GM12878 (cell line): ENCODE data around the gene SF3B2. TPM values are rescaled to one million over a fixed set of nuclear protein-coding genes. Genes with fewer than 3 reads are reported as not detected.

Experiments
- ATAC-seq: fragments of 200-7000 bp; cut with Tn5 transposase; 3 replicates; pipeline ENCODE4 v1.9.1; 2020; ENCODE audit warnings: mild to moderate bottlenecking, moderate library complexity
- BruUV-seq: library from RNA; stranded (reverse); fragments of 400-500 nt; replicated peaks from 2 replicates; lab custom pipeline; 2021; lab: Mats Ljungman, UMichigan
- CTCF ChIA-PET: fragments of 300-600 bp; sonication (Branson Sonifier 250); formaldehyde crosslinking; extraction: SDS; loops from one replicate; lab custom pipeline; 2021; ENCODE audit warnings: inconsistent platforms; lab: Yijun Ruan, JAX
- POLR2A ChIA-PET: fragments of 350-600 bp; formaldehyde crosslinking; extraction: SDS; loops from one replicate; lab custom pipeline; 2021; ENCODE audit warnings: inconsistent platforms; lab: Charles Lee
- RAD21 ChIA-PET: fragments of 300-600 bp; sonication (Branson Sonifier 250); formaldehyde crosslinking; loops from one replicate; lab custom pipeline; 2023; ENCODE audit warnings: antibody characterized with exemption; ENCODE audit not compliant: unreplicated experiment; lab: Charles Lee
- SMC1A ChIA-PET: fragments of 300-600 bp; sonication (Branson Sonifier 250); formaldehyde crosslinking; loops from one replicate; lab custom pipeline; 2023; ENCODE audit not compliant: unreplicated experiment, uncharacterized antibody; lab: Charles Lee
- DNase-seq: peaks from one replicate; pipeline ENCODE4 v3.0.0-alpha.2; 2011; ENCODE audit warnings: low read depth, low spot score
- FAIRE-seq: peaks from 3 replicates; lab custom pipeline; 2011; peaks lifted over from hg19 to GRCh38; lab: Jason Lieb, UNC
- H2AFZ ChIP-seq: 2 replicates; pipeline ENCODE4 v1.6.0; 2011; ENCODE audit warnings: low read depth, low read length, control low read depth; ENCODE audit not compliant: control insufficient read depth
- H3K27ac ChIP-seq: 2 replicates; pipeline ENCODE4 v1.5.1; 2011; ENCODE audit warnings: control low read depth; ENCODE audit not compliant: control insufficient read depth, insufficient read depth
- H3K27me3 ChIP-seq, 2 experiments: replicated peaks in 1 of 2; 2 replicates each; pipeline versions ENCODE4 v1.6.0 to v1.6.1; 2011; ENCODE audit warnings: low read length in 1 of 2; ENCODE audit not compliant: control insufficient read depth in 2 of 2, insufficient read depth in 2 of 2
- H3K36me3 ChIP-seq, 2 experiments: 2 replicates each; pipeline ENCODE4 v1.5.1; 2011; ENCODE audit warnings: low read length in 1 of 2; ENCODE audit not compliant: control insufficient read depth in 2 of 2, insufficient read depth in 2 of 2
- H3K4me1 ChIP-seq: 2 replicates; pipeline ENCODE4 v1.6.1; 2011; ENCODE audit warnings: mild to moderate bottlenecking, low read length, moderate library complexity, mixed read lengths; ENCODE audit not compliant: control insufficient read depth, insufficient read depth
- H3K4me2 ChIP-seq: 2 replicates; pipeline ENCODE4 v1.6.0; 2011; ENCODE audit warnings: control low read depth; ENCODE audit not compliant: control insufficient read depth, insufficient read depth
- H3K4me3 ChIP-seq: fragments of 200-600 bp; sonication (generic); 2 replicates; pipeline ENCODE4 v1.5.1; 2016
- H3K79me2 ChIP-seq: 2 replicates; pipeline ENCODE4 v1.6.0; 2011; ENCODE audit warnings: low read length; ENCODE audit not compliant: control insufficient read depth, insufficient read depth
- H3K9ac ChIP-seq: 2 replicates; pipeline ENCODE4 v1.8.0; 2011; ENCODE audit warnings: low read length, control low read depth, mixed read lengths; ENCODE audit not compliant: control insufficient read depth, insufficient read depth
- H3K9me3 ChIP-seq: replicated peaks from 3 replicates; pipeline ENCODE4 v1.5.1; 2011; ENCODE audit warnings: mild to moderate bottlenecking, low read length; ENCODE audit not compliant: control insufficient read depth, insufficient read depth
- H4K20me1 ChIP-seq: 2 replicates; pipeline ENCODE4 v1.6.0; 2011; ENCODE audit not compliant: control insufficient read depth, insufficient read depth
- CHD4 ChIP-seq: fragments of 200-600 bp; sonication (generic); IDR thresholded peaks from 2 replicates; pipeline ENCODE4 v1.6.1; 2016; ENCODE audit warnings: mild to moderate bottlenecking
- PAX8 ChIP-seq: fragments of 450-650 bp; IDR thresholded peaks from 2 replicates; pipeline ENCODE4 v1.6.1; 2017; ENCODE audit warnings: mild to moderate bottlenecking, moderate library complexity
- PML ChIP-seq: IDR thresholded peaks from 2 replicates; pipeline ENCODE4 v1.6.1; 2012; ENCODE audit warnings: low read length, inconsistent platforms
- POLR2AphosphoS5 ChIP-seq: IDR thresholded peaks from 2 replicates; pipeline ENCODE4 v1.6.1; 2011; ENCODE audit warnings: mild to moderate bottlenecking, low read length, inconsistent platforms
- WGBS: methylation state at CpG from one replicate; pipeline ENCODE4 v1.1.6; 2016; ENCODE audit warnings: low lambda C conversion rate; ENCODE audit not compliant: insufficient replicate concordance, insufficient coverage; ENCODE audit errors: missing lambda C conversion rate; 5-methylcytosine and 5-hydroxymethylcytosine counted together
- in situ Hi-C: fragments of 300-500 bp; cut with MboI; formaldehyde crosslinking; loops from 9 replicates; pipeline ENCODE4 v1.14.3; 2018; ENCODE audit warnings: mixed read lengths
- intact Hi-C: fragments of 100-400 bp; cut with micrococcal nuclease; formaldehyde crosslinking; loops from one replicate; pipeline ENCODE4 v1.14.2; 2022; ENCODE audit not compliant: unreplicated experiment
- polyA plus RNA-seq, 11 experiments: library from polyadenylated mRNA; depleted of rRNA in 4 of 11; unstranded in 6 of 11; stranded (reverse) in 5 of 11; fragments of >200 nt; fragmentation: Nextera tagmentation in 4 of 11; fragmentation: Illumina TruSeq in 1 of 11; extraction: Ambion mirVana in 4 of 11; extraction: Trizol in 1 of 11; gene quantifications; 1 replicate in 1 of 11; 2 replicates in 10 of 11; pipeline versions ENCODE4 v1.2.1 to v1.2.3, GENCODE V29; 2011 to 2016; ENCODE audit warnings: inconsistent platforms in 2 of 11, missing spikeins in 2 of 11, low read depth in 1 of 11
- total RNA-seq, 4 experiments: library from RNA; depleted of rRNA in 3 of 4; stranded (reverse); fragments of >200 nt in 3 of 4; fragmentation: Illumina TruSeq in 1 of 4; extraction: Trizol in 1 of 4; gene quantifications; 2 replicates each; pipeline versions ENCODE4 v1.2.1 to v1.2.3, GENCODE V29; 2013 to 2021
- TF ChIP-seq, protein P1 (sequence below): fragments of 450-650 bp; IDR thresholded peaks from 2 replicates; pipeline ENCODE4 v1.6.1; 2017; ENCODE audit warnings: mild to moderate bottlenecking, low read depth, inconsistent platforms; ENCODE audit not compliant: poor library complexity, severe bottlenecking
- TF ChIP-seq, protein P2 (sequence below): IDR thresholded peaks from 2 replicates; pipeline ENCODE4 v1.6.1; 2011; ENCODE audit warnings: low read depth, low read length, improper control_type of control experiment, borderline replicate concordance
- TF ChIP-seq, protein P3 (sequence below), 3 experiments: IDR thresholded peaks in 2 of 3; conservative IDR thresholded peaks in 1 of 3; 2 replicates each; pipeline ENCODE4 v1.5.1; 2011; ENCODE audit warnings: low read depth in 3 of 3, low read length in 3 of 3, mild to moderate bottlenecking in 3 of 3, control low read depth in 2 of 3, moderate library complexity in 2 of 3, inconsistent platforms in 1 of 3, mixed read lengths in 1 of 3; ENCODE audit not compliant: control insufficient read depth in 2 of 3, insufficient read depth in 1 of 3; ENCODE audit errors: extremely low read depth in 1 of 3
- TF ChIP-seq, protein P4 (sequence below): IDR thresholded peaks from 2 replicates; pipeline ENCODE4 v1.6.1; 2012; ENCODE audit warnings: low read depth, low read length, improper control_type of control experiment
- TF ChIP-seq, protein P5 (sequence below): IDR thresholded peaks from 2 replicates; pipeline ENCODE4 v1.6.1; 2012; ENCODE audit warnings: improper control_type of control experiment, low read depth, low read length; ENCODE audit not compliant: insufficient replicate concordance

SF3B2 gene
- total and polyA plus RNA-seq, 10 of the 15 experiments (the other 5 are each of a cell fraction or from before 2014, with no cell fraction given) = 56.3 to 245 (median 144) TPM

DNA sequence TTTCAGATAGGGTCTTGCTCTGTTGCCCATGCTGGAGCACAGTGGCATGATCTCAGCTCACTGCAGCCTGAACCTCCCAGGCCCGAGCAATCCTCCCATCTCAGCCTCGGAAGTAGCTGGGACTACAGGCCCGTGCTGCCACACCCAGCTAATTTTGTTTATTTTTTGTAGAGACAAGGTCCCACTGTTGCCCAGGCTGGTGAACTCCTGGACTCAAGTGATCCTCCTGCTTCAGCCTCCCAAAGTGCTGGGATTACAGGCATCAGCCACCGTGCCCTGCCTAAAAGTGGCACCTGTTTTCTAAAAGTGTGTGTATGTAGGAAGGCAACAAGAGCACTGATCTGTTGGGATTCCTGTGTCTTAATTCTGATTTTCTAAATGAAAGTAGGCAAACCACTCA, 38.1 kb downstream of the SF3B2 start:
- peaks cover 18% of the 10 kb centered on the region for H3K4me1 ChIP-seq
- H3K27ac ChIP-seq = no peak overlapping the region
- ATAC-seq (no peak), DNase-seq (no peak), FAIRE-seq (no peak)
- no peaks in the 10 kb centered on the region; the same call in 2 of the 3 replicates for H3K9me3 ChIP-seq
- no peaks in the 10 kb centered on the region for H3K27me3 ChIP-seq
- BruUV-seq = no TSS peak
- no peak overlapping the region for H2AFZ ChIP-seq
- ChIA-PET POLR2A (interaction anchor here (1.9 kb wide), 1 partner anchor 9 kb away, joined by 4 read pairs; no protein-coding TSS in a partner anchor), RAD21 (no interaction called here), CTCF (interaction anchor here (2.3 kb wide), 1 partner anchor 9 kb away, joined by 5 read pairs; no protein-coding TSS in a partner anchor), SMC1A (no interaction called here)
- no peak overlapping the region for H3K4me2 ChIP-seq
- in situ Hi-C loops = no loop called here
- 71% methylated on average over 4 of the region's 4 CpGs for WGBS
- intact Hi-C loops = no loop called here
- peaks cover 0 to 7% of the 10 kb centered on the region in 2 experiments; a peak in 1 of 4 replicates for H3K36me3 ChIP-seq
- no peak overlapping the region for H3K4me3 ChIP-seq
- no peak overlapping the region for H3K9ac ChIP-seq
- TF ChIP-seq PAX8 (no peak), PML (no peak), POLR2AphosphoS5 (no peak), CHD4 (no peak)
- TF ChIP-seq, protein P1, sequence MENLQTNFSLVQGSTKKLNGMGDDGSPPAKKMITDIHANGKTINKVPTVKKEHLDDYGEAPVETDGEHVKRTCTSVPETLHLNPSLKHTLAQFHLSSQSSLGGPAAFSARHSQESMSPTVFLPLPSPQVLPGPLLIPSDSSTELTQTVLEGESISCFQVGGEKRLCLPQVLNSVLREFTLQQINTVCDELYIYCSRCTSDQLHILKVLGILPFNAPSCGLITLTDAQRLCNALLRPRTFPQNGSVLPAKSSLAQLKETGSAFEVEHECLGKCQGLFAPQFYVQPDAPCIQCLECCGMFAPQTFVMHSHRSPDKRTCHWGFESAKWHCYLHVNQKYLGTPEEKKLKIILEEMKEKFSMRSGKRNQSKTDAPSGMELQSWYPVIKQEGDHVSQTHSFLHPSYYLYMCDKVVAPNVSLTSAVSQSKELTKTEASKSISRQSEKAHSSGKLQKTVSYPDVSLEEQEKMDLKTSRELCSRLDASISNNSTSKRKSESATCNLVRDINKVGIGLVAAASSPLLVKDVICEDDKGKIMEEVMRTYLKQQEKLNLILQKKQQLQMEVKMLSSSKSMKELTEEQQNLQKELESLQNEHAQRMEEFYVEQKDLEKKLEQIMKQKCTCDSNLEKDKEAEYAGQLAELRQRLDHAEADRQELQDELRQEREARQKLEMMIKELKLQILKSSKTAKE = no peak
- TF ChIP-seq, protein P2, sequence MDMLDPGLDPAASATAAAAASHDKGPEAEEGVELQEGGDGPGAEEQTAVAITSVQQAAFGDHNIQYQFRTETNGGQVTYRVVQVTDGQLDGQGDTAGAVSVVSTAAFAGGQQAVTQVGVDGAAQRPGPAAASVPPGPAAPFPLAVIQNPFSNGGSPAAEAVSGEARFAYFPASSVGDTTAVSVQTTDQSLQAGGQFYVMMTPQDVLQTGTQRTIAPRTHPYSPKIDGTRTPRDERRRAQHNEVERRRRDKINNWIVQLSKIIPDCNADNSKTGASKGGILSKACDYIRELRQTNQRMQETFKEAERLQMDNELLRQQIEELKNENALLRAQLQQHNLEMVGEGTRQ = no peak
- TF ChIP-seq, protein P3, sequence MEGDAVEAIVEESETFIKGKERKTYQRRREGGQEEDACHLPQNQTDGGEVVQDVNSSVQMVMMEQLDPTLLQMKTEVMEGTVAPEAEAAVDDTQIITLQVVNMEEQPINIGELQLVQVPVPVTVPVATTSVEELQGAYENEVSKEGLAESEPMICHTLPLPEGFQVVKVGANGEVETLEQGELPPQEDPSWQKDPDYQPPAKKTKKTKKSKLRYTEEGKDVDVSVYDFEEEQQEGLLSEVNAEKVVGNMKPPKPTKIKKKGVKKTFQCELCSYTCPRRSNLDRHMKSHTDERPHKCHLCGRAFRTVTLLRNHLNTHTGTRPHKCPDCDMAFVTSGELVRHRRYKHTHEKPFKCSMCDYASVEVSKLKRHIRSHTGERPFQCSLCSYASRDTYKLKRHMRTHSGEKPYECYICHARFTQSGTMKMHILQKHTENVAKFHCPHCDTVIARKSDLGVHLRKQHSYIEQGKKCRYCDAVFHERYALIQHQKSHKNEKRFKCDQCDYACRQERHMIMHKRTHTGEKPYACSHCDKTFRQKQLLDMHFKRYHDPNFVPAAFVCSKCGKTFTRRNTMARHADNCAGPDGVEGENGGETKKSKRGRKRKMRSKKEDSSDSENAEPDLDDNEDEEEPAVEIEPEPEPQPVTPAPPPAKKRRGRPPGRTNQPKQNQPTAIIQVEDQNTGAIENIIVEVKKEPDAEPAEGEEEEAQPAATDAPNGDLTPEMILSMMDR (IDR thresholded peaks at IDR 0.05 in 2 of 3, conservative IDR thresholded peaks at IDR 0.05 in 1 of 3; ENCODE audit: control insufficient read depth in 2 of 3, extremely low read depth in 1 of 3, insufficient read depth in 1 of 3, low read depth in 3 of 3, low read length in 3 of 3) = no peak
- TF ChIP-seq, protein P4, sequence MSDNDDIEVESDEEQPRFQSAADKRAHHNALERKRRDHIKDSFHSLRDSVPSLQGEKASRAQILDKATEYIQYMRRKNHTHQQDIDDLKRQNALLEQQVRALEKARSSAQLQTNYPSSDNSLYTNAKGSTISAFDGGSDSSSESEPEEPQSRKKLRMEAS = no peak
- TF ChIP-seq, protein P5, sequence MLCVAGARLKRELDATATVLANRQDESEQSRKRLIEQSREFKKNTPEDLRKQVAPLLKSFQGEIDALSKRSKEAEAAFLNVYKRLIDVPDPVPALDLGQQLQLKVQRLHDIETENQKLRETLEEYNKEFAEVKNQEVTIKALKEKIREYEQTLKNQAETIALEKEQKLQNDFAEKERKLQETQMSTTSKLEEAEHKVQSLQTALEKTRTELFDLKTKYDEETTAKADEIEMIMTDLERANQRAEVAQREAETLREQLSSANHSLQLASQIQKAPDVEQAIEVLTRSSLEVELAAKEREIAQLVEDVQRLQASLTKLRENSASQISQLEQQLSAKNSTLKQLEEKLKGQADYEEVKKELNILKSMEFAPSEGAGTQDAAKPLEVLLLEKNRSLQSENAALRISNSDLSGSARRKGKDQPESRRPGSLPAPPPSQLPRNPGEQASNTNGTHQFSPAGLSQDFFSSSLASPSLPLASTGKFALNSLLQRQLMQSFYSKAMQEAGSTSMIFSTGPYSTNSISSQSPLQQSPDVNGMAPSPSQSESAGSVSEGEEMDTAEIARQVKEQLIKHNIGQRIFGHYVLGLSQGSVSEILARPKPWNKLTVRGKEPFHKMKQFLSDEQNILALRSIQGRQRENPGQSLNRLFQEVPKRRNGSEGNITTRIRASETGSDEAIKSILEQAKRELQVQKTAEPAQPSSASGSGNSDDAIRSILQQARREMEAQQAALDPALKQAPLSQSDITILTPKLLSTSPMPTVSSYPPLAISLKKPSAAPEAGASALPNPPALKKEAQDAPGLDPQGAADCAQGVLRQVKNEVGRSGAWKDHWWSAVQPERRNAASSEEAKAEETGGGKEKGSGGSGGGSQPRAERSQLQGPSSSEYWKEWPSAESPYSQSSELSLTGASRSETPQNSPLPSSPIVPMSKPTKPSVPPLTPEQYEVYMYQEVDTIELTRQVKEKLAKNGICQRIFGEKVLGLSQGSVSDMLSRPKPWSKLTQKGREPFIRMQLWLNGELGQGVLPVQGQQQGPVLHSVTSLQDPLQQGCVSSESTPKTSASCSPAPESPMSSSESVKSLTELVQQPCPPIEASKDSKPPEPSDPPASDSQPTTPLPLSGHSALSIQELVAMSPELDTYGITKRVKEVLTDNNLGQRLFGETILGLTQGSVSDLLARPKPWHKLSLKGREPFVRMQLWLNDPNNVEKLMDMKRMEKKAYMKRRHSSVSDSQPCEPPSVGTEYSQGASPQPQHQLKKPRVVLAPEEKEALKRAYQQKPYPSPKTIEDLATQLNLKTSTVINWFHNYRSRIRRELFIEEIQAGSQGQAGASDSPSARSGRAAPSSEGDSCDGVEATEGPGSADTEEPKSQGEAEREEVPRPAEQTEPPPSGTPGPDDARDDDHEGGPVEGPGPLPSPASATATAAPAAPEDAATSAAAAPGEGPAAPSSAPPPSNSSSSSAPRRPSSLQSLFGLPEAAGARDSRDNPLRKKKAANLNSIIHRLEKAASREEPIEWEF = no peak
- H4K20me1 ChIP-seq = no peaks in the 10 kb centered on the region
- H3K79me2 ChIP-seq = peaks cover 42% of the 10 kb centered on the region
